Activated T-helper 1 cell treated with Interleukin-2 at 50 U/mL for 16 hours (primary cell): Measurements from ENCODE around the gene RBMY1J.
"Not testable (repeated sequence)": the region's sequence is repeated elsewhere in the genome, so short reads cannot be mapped to it uniquely, and the experiment has no call there.

Experiments
- DNase-seq: peaks from one replicate; pipeline ENCODE4 v3.0.0-alpha.2; 2020; ENCODE audit warnings: low read depth

The RBMY1J gene

GRCh38 chrY:22403110-22403509 lies at the start of gene RBMY1J:
Gene RBMY1J (plus strand): TSS chrY:22403410. CDS start chrY:22405448, 2,038 bp downstream.
- DNase-seq: not testable (repeated sequence)

GRCh38 chrY:22367416-22367815 lies 35.8 kb upstream of the RBMY1J start:
- no peak for DNase-seq

- DNase-seq: no peak
Measured at GRCh38 chrY:22370623-22371022, 32.6 kb upstream of the RBMY1J start.

GRCh38 chrY:22373494-22373893 lies 29.7 kb upstream of the RBMY1J start:
- no peak for DNase-seq

- not testable (repeated sequence) for DNase-seq
Measured at GRCh38 chrY:22444718-22445396, 41.6 kb downstream of the RBMY1J start.

- not testable (repeated sequence) for DNase-seq
Measured at GRCh38 chrY:22455522-22455921, 52.3 kb downstream of the RBMY1J start.

GRCh38 chrY:22461962-22462361 lies 58.8 kb downstream of the RBMY1J start:
- DNase-seq: not testable (repeated sequence)
